Measurements from ENCODE around the gene EXOC6B.

Gene EXOC6B

GRCh38 chr2:72810165-72810564, 15.7 kb downstream of the EXOC6B start:
- no peak for DNase-seq (ENCODE audit: extremely low read depth, insufficient read length)
- Histone ChIP-seq H3K27me3 (replicated peaks; ENCODE audit: control insufficient read depth, insufficient read depth, low read length) (no peaks in the 10 kb centered on the region), H3K36me3 (ENCODE audit: control insufficient read depth, insufficient read depth, low read length) (no peaks in the 10 kb centered on the region), H3K4me3 (replicated peaks; ENCODE audit: low read depth, low read length) (no peak overlapping the region)
- no peak for TF ChIP-seq CTCF (IDR thresholded peaks at IDR 0.05; ENCODE audit: insufficient read depth, low read length, poor library complexity, severe bottlenecking)

- Histone ChIP-seq H3K36me3 (ENCODE audit: control insufficient read depth, insufficient read depth, low read length) (no peaks in the 10 kb centered on the region), H3K27me3 (replicated peaks; ENCODE audit: control insufficient read depth, insufficient read depth, low read length) (no peaks in the 10 kb centered on the region), H3K4me3 (replicated peaks; ENCODE audit: low read depth, low read length) (no peak overlapping the region)
- TF ChIP-seq CTCF (IDR thresholded peaks at IDR 0.05; ENCODE audit: insufficient read depth, low read length, poor library complexity, severe bottlenecking), result no peak
- DNase-seq (ENCODE audit: extremely low read depth, insufficient read length), result no peak
Observed at GRCh38 chr2:72809095-72809494, 16.7 kb downstream of the EXOC6B start.

- DNase-seq (ENCODE audit: extremely low read depth, insufficient read length), result no peak
- no peak for TF ChIP-seq CTCF (IDR thresholded peaks at IDR 0.05; ENCODE audit: insufficient read depth, low read length, poor library complexity, severe bottlenecking)
- Histone ChIP-seq H3K4me3 (replicated peaks; ENCODE audit: low read depth, low read length) (no peak overlapping the region), H3K27me3 (replicated peaks; ENCODE audit: control insufficient read depth, insufficient read depth, low read length) (no peaks in the 10 kb centered on the region), H3K36me3 (ENCODE audit: control insufficient read depth, insufficient read depth, low read length) (no peaks in the 10 kb centered on the region)
Observed at GRCh38 chr2:72806280-72806945, 19.4 kb downstream of the EXOC6B start.

GRCh38 chr2:72803626-72804320, 22.1 kb downstream of the EXOC6B start:
- DNase-seq (ENCODE audit: extremely low read depth, insufficient read length), result no peak
- H3K27me3 ChIP-seq (replicated peaks; ENCODE audit: control insufficient read depth, insufficient read depth, low read length), result no peaks in the 10 kb centered on the region
- no peak for TF ChIP-seq CTCF (IDR thresholded peaks at IDR 0.05; ENCODE audit: insufficient read depth, low read length, poor library complexity, severe bottlenecking)
- no peak overlapping the region for H3K4me3 ChIP-seq (replicated peaks; ENCODE audit: low read depth, low read length)
- H3K36me3 ChIP-seq (ENCODE audit: control insufficient read depth, insufficient read depth, low read length), result no peaks in the 10 kb centered on the region

GRCh38 chr2:72803151-72803550, 22.7 kb downstream of the EXOC6B start:
- no peak for DNase-seq (ENCODE audit: extremely low read depth, insufficient read length)
- no peaks in the 10 kb centered on the region for H3K27me3 ChIP-seq (replicated peaks; ENCODE audit: control insufficient read depth, insufficient read depth, low read length)
- H3K36me3 ChIP-seq (ENCODE audit: control insufficient read depth, insufficient read depth, low read length), result no peaks in the 10 kb centered on the region
- H3K4me3 ChIP-seq (replicated peaks; ENCODE audit: low read depth, low read length), result no peak overlapping the region
- no peak for TF ChIP-seq CTCF (IDR thresholded peaks at IDR 0.05; ENCODE audit: insufficient read depth, low read length, poor library complexity, severe bottlenecking)
